SW480 (cell line): ENCODE measurements around the gene TRMO.
A peak's percentile ranks its signal among the peaks of the same experiment; 100 is the strongest.

Experiments used
- DNase-seq: peaks from one replicate; pipeline ENCODE4 v3.0.0-alpha.2; 2016; ENCODE audit warnings: low spot score

The TRMO gene

DNA sequence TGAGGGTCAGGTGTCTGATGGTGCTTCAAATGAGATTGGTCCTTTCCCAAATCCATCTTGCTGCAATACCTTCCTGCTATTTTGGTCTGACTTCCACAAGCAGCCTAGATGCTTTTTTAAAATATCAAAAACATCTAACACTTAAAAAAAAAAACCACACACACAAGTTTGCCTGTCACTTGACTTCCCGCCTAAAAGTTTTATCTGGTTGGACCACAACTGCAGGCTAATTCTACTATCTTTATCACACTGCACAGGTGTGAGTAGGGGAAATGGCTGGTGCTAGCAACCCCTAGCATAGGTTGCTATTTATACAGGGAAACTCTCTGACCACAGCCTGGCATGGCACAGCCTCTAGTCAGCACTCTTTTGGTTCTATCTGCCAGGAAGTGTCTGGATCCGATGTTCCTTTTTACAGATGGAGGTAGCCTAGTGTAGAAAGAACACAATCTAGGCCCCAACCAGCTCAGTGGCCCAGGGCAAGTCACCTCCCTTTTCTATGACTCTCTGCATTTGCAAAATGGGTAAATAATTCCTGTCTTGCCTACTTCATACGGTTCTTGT lies 15.9 kb upstream of the TRMO start, which contains the start of gene HEMGN:
HEMGN (minus strand) TSS at position 92 of the 564 bp plus-strand sequence; CDS start at position 56, 36 bp downstream.
- no peak for DNase-seq

GRCh38 chr9:97936998-97937397 lies 14.7 kb upstream of the TRMO start:
- no peak for DNase-seq

DNA sequence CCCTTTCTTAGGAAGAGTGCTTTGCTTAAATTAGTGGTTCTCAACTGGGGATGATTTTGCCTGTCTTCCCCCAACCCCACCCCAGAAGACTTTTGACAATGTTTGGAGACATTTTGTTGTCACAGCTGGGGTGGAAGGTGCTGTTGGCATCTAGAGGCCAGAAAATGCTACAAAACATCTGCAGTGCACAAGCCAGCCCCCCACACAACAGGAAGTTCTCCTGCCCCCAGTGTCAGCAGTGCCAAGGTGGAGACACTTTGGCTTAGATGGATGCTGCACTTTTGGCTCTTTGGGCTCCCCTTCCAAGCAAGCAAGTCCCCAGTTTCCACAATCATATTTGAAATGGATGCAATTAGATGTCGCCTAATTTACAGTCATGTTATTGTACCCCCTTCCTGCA lies 13.0 kb upstream of the TRMO start:
- DNase-seq, result no peak

DNA sequence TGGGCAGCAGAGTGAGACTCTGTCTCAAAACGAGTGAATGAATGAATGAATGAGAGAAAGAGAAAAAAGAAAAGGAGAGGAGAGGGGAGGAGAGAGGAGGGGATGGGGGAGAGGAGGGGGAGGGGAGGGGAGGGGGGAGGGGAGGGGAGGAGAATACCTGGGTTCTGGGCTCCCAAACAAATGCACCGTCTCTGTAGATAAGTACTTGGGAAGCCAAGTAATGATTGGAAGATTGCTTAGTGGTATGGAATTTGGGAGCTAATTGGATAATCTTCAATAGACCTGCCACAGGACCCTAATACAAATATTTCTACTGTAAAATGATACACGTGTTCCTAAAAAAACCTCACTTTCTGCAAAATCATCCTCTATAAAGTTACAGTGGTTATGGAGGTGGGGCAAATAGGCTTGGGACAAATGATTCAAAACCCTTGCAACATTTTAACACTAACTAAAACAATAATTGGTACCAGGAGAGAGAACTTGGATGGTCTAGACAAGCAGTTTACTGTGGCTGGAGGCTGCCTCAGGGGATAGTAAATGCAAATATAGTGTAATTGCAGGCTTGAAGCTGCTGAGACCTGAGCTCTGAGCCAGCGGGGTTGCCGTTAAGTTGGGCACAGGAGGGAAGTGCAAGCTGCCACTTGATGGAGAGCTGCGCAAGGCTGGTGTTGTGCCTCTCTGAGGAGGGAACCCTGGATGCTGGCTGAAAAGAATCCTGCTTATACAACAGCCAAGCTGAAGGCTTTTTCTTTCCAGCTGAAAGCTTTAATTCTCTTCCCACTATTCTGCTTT lies 12.2 kb upstream of the TRMO start:
- DNase-seq, result no peak

- no peak for DNase-seq
These were observed 11.1 kb upstream of the TRMO start for GRCh38 chr9:97933297-97933998.

- DNase-seq, result no peak
These were observed 8.7 kb upstream of the TRMO start for GRCh38 chr9:97930972-97931371.

DNA sequence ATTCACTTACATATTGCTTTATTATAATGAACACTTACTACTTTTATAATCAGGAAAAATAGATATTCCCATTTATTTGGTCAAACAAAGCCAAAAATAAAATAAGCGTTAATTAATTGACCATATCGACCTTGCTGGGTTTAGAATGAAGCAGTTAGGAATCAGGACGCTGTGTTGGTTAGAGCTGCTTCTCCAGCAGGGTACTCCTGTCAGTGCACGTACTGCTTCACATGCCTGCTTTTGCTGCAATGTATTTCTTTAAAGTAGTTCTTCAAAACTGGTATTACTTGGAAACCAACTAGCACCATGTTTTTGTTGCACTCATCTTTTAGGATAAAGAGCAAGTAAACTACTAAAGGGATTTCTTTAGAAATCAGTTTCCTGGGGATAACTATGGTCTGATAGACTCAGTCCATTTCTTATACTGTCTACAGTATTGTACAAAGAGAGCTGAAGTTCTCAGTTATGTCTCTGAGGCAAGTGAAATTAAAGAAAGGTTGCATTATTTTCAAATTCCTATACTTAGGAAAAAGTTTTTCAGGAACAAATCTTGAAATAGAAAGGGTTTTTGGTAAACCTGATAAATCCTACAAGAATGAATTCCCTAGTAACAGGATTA lies 6.8 kb upstream of the TRMO start:
- no peak for DNase-seq

DNA sequence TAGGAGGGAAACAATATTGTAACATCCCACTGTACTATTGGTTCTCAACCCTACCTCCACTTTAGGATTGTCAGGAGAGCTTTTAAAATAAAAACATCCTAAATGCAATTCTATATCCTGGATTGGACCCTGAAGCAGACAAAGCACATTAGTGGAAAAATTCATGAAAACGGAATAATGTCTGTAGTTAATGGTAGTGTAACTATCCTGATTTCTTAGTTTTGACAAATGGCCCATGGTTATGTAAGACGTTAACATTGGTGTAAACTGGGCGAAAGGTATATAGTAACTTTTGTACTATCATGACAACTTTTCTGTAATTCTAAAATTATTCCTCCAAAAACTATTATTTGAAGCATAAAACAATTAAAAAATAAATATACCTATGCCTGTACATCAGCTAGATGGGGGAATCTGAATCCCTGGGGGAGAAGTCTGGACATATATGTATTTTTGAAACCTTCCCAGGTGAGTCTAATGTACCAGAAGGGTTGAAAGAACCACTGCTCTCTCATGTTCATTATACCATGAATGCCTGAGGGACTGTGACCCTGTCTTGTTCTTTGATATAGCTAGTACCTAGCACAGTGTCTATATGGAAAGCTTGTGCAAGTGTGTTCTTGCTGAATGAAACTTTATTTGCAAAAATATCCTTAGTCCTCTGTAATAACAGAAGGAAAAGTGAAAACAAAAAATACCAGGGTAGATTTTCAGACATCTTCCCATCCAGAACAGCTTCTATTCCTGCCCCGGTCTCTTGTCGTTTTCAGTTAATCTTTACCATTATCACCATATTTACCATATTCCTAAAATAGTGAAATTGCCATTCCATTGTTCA lies 3.4 kb upstream of the TRMO start:
- no peak for DNase-seq

- no peak for DNase-seq
These were observed 2.1 kb upstream of the TRMO start for GRCh38 chr9:97924386-97924785.

- DNase-seq, result peak; percentile 85
These were observed 1.3 kb upstream of the TRMO start for GRCh38 chr9:97923529-97924108.

DNA sequence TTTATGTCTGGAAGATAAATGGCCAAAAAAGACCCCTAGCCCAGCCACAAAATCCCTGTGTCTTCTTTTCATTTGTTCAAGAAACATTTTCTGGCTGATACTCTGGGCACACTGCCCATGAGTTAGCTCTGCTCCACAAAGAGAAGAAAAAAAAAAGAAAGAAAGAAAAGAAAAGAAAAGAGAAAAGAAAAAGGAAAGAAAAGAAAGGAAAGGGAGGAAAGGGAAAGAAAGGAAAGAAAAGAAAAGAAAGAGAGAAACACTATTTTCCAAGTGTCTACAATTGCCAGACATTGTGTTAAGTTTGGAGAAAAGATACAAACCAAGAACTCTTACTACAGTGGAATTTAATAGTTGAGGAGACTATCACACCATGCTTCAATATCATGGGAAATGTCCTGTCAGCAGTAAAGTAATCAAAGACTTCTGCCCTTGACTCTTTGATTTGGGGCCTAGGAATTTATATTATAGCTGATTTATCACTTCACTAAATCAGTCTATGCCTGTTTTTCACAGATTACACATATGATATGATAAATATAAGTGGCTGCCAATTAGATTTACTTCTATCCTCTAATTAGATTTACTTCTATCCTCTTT lies 3.0 kb downstream of the TRMO start:
- DNase-seq, result no peak

GRCh38 chr9:97918611-97919010 lies 3.7 kb downstream of the TRMO start:
- DNase-seq, result no peak

DNA sequence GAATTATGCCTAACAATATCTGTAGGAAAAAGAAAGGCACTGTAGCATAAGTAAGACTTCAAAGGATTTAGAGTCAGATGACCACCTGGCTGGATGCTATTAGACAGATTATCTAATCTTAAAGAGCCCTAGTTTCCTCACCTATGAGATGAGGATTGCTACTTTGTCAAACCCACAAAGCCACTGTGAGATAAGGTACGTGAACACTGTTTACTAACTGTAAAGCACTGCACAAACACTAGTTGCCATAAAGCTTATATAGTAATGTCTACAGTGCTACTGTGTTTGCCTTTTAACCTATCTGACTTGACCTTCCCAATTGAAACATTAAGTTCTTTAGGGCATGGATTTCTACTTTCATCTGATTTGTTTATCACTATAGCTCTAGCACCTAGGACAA lies 10.3 kb downstream of the TRMO start:
- DNase-seq, result no peak

GRCh38 chr9:97911528-97911927 lies 10.8 kb downstream of the TRMO start:
- DNase-seq, result no peak

DNA sequence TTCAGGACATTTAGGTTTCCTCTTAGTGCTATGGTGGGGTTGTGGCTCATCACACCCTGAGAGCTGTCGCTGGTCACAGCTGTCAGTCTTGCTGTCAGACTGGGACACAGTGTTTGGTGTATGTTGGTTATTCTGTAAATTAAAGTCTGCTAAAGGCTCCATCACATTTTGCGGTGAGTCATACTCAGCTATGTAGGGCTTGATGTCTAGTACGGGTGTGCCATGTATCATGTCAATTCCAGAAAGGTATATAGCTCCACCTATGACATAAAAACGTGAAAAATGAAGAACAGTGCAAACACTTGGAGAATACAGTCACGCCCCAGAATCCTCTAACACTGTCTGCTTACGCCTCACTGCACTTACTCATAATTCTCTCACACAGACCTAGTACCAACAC lies 11.9 kb downstream of the TRMO start:
- DNase-seq, result peak; percentile 33

- no peak for DNase-seq
These were observed 13.6 kb downstream of the TRMO start for GRCh38 chr9:97908705-97909104.

DNA sequence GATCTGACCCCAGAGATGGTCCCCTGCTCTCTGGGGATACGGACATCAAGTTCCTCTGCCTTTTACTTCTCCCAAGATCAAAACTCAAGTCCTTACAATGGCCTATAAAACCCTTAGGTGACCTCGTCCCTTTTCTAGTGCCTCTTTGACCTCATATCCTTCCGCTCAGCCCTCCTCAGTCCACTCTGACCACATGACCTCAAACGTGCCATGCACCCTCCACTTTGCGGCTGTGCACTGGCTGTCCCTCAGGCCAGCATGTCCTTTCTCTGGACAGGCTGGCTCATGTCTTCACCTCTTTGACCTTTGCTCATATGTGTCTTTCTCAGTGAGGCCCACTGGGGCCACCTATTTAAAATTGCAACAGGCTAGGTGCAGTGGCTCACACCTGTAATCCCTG lies 14.7 kb downstream of the TRMO start:
- DNase-seq, result no peak

DNA sequence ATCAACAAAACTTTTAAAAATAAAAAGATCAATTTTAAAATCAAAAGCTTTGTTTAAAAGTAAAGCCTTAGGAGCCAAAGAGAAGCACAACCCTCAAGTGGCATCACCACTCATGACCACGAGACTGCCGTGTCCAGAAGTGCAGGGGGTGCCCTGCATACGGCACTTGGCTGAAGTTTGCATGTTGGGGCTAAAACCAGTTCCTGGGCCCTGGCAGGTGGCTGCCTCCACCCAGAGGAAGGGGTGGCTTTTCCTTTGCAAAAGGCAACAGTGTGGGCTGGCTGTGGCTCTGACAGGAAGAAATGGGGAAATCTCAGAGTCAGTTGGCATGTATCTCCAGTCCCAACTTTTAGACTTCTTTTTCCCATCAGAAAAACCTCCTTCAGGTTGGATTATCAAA lies 15.3 kb downstream of the TRMO start:
- DNase-seq, result no peak

DNA sequence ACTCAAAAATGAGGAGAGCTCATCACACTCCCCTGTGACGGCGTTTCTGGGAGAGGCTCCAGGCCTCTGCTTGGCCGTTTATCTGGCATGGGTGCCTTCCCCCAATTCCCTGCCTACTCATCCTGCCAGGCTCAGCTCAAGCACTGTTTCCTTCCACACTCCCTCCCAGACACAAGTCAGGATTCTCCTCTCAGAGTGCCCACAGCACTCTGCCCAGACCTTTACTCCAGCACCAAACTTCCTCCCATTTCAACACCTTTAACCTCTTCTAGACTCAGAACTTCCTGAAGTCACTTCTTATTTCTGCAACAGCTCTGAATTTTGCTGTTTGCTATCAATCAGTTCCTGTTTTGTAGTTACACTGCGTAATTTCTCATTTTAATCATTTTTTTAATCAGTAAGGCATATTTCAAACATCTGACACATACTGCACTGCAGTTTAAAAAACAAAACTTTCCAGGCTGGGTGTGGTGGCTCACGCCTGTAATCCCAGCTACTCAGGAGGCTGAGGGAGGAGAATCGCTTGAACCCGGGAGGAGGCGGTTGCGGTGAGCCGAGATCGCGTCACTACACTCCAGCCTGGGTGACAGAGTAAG lies 16.0 kb downstream of the TRMO start:
- no peak for DNase-seq

GRCh38 chr9:97905228-97905627 lies 17.1 kb downstream of the TRMO start:
- DNase-seq, result no peak

DNA sequence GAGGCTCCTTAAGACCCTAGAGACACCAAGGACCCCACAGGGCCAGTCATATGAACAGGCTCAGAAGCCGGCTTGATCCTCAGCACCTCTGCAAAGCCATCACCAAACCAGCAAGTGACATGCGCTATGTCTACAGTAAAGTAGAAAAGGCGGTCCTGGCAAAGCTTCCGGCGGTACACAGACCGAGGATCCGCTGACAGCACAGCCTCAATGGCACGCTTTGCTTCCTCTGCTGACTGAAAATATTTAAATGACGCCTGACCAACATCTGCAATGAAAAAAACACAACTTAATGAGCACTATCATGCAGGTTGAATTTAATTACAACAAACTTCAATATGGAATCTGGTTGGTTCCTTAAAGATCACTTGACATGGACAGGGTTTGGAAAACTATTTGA lies 17.6 kb downstream of the TRMO start:
- DNase-seq, result no peak
